GM12865 (cell line): Measurements from ENCODE around the gene DENND10.
A peak's percentile ranks its signal among the peaks of the same experiment; 100 is the strongest.

Experiments
- DNase-seq: peaks from one replicate; pipeline ENCODE4 v3.0.0; 2010; ENCODE audit warnings: low read depth
- H3K4me3 ChIP-seq: 2 replicates; pipeline ENCODE4 v1.5.1; 2011; ENCODE audit warnings: mild to moderate bottlenecking, low read depth, low read length, control low read depth
- CTCF ChIP-seq: IDR thresholded peaks from 2 replicates; pipeline ENCODE4 v1.5.1; 2011; ENCODE audit warnings: low read length, control low read depth, low read depth, inconsistent platforms; ENCODE audit not compliant: insufficient read depth; ENCODE audit errors: missing control alignments

The DENND10 gene

GRCh38 chr10:119162452-119163092, 58.7 kb downstream of the DENND10 start:
- no peak for TF ChIP-seq CTCF
- no peak overlapping the region for H3K4me3 ChIP-seq

GRCh38 chr10:119165171-119166117, 61.5 kb downstream of the DENND10 start, which contains the start of gene SFXN4:
Gene SFXN4 (minus strand): TSS chr10:119165714. CDS start chr10:119165647, 67 bp downstream.
- DNase-seq, result peak; percentile 89
- H3K4me3 ChIP-seq, result peak within 1 kb of the TSS; percentile 97

More at GRCh38 chr10:119162452-119163092, 58.7 kb downstream of the DENND10 start:
- no peak for DNase-seq

GRCh38 chr10:119166118-119166500, 62.2 kb downstream of the DENND10 start:
- peak overlapping the region; percentile 97 for H3K4me3 ChIP-seq
- TF ChIP-seq CTCF, result no peak
- DNase-seq, result no peak

More at GRCh38 chr10:119165171-119166117, 61.5 kb downstream of the DENND10 start, which contains the start of gene SFXN4:
- no peak for TF ChIP-seq CTCF

GRCh38 chr10:119166564-119166963, 62.7 kb downstream of the DENND10 start:
- DNase-seq, result no peak
- no peak overlapping the region; the same call in 1 of the 2 replicates for H3K4me3 ChIP-seq
- TF ChIP-seq CTCF, result no peak

- H3K4me3 ChIP-seq, result no peak overlapping the region
- no peak for TF ChIP-seq CTCF
- no peak for DNase-seq
These were observed 63.1 kb downstream of the DENND10 start for GRCh38 chr10:119167041-119167440.

- no peak for DNase-seq
- no peak overlapping the region for H3K4me3 ChIP-seq
- TF ChIP-seq CTCF, result no peak
These were observed 70.2 kb downstream of the DENND10 start for GRCh38 chr10:119174109-119174508.
